Neuronal stem cell (in vitro differentiated cells): ENCODE measurements around the gene HLA-E.
"Not testable (repeated sequence)": the region's sequence is repeated elsewhere in the genome, so short reads cannot be mapped to it uniquely, and the experiment has no call there.

Experiments used
- DNase-seq: peaks from one replicate; pipeline ENCODE4 v3.0.0-alpha.2; 2013; ENCODE audit warnings: low spot score
- H2AFZ ChIP-seq: one replicate; pipeline ENCODE4 v1.6.1; 2013; ENCODE audit warnings: mild to moderate bottlenecking, low read length, inconsistent platforms
- H2AK5ac ChIP-seq: 2 replicates; pipeline ENCODE4 v1.6.1; 2013; ENCODE audit warnings: low read depth, mild to moderate bottlenecking, inconsistent platforms, low read length, moderate library complexity, mixed read lengths
- H2BK120ac ChIP-seq: 2 replicates; pipeline ENCODE4 v1.6.1; 2013; ENCODE audit warnings: low read depth, mild to moderate bottlenecking, inconsistent platforms, low read length, moderate library complexity, mixed read lengths
- H2BK12ac ChIP-seq: one replicate; pipeline ENCODE4 v1.6.1; 2013; ENCODE audit warnings: low read length, inconsistent platforms
- H2BK15ac ChIP-seq: 2 replicates; pipeline ENCODE4 v1.6.1; 2013; ENCODE audit warnings: mild to moderate bottlenecking, low read length, inconsistent platforms, mixed read lengths
- H2BK5ac ChIP-seq: one replicate; pipeline ENCODE4 v1.6.1; 2013; ENCODE audit warnings: inconsistent platforms, mild to moderate bottlenecking, low read length, moderate library complexity
- H3K14ac ChIP-seq: one replicate; pipeline ENCODE4 v1.6.1; 2013; ENCODE audit warnings: low read length, inconsistent platforms
- H3K18ac ChIP-seq: 2 replicates; pipeline ENCODE4 v1.6.1; 2013; ENCODE audit warnings: low read length, inconsistent platforms
- H3K23ac ChIP-seq: 2 replicates; pipeline ENCODE4 v1.6.1; 2013; ENCODE audit warnings: low read depth, mild to moderate bottlenecking, mixed read lengths, low read length, inconsistent platforms; ENCODE audit not compliant: poor library complexity
- H3K27ac ChIP-seq: replicated peaks from 3 replicates; pipeline ENCODE4 v1.5.1; 2013; ENCODE audit warnings: low read length, inconsistent platforms
- H3K27me3 ChIP-seq, 3 experiments: 2 replicates each; pipeline ENCODE4 v1.6.1; 2013; ENCODE audit warnings: low read length in 3 of 3, mild to moderate bottlenecking in 2 of 3, inconsistent platforms in 1 of 3, low read depth in 1 of 3, mixed read lengths in 1 of 3, moderate library complexity in 1 of 3; ENCODE audit not compliant: control insufficient read depth in 3 of 3, insufficient read depth in 3 of 3
- H3K36me3 ChIP-seq, 2 donors: replicated peaks in 1 of 2; 2 replicates each; pipeline ENCODE4 v1.6.1; 2013; ENCODE audit warnings: low read length in 2 of 2; ENCODE audit not compliant: control insufficient read depth in 2 of 2, insufficient read depth in 2 of 2
- H3K4ac ChIP-seq: 2 replicates; pipeline ENCODE4 v1.6.1; 2013; ENCODE audit warnings: inconsistent platforms, mild to moderate bottlenecking, low read length, moderate library complexity
- H3K4me1 ChIP-seq, 2 donors: 1 replicate in 1 of 2; 2 replicates in 1 of 2; pipeline ENCODE4 v1.6.1; 2013; ENCODE audit warnings: low read length in 2 of 2, low read depth in 1 of 2; ENCODE audit not compliant: control insufficient read depth in 2 of 2, insufficient read depth in 1 of 2
- H3K4me2 ChIP-seq: one replicate; pipeline ENCODE4 v1.6.1; 2013; ENCODE audit warnings: mild to moderate bottlenecking, low read length, inconsistent platforms; ENCODE audit not compliant: insufficient read depth, poor library complexity, severe bottlenecking
- H3K4me3 ChIP-seq, 2 donors: 2 replicates each; pipeline ENCODE4 v1.5.1; 2013; ENCODE audit warnings: low read length in 2 of 2, mild to moderate bottlenecking in 2 of 2, inconsistent platforms in 1 of 2, moderate library complexity in 1 of 2
- H3K79me1 ChIP-seq: one replicate; pipeline ENCODE4 v1.6.1; 2013; ENCODE audit warnings: low read depth, mild to moderate bottlenecking, inconsistent platforms, low read length, moderate library complexity
- H3K9ac ChIP-seq: one replicate; pipeline ENCODE4 v1.6.1; 2013; ENCODE audit warnings: mild to moderate bottlenecking, low read depth, low read length, inconsistent platforms; ENCODE audit not compliant: poor library complexity
- H3K9me3 ChIP-seq, 2 donors: replicated peaks in 1 of 2; 2 replicates each; pipeline versions ENCODE3 to v1.6.1; 2013; ENCODE audit warnings: low read length in 2 of 2, mild to moderate bottlenecking in 2 of 2, inconsistent platforms in 1 of 2, low read depth in 1 of 2, mixed read lengths in 1 of 2, moderate library complexity in 1 of 2; ENCODE audit not compliant: control insufficient read depth in 2 of 2, insufficient read depth in 1 of 2
- H4K8ac ChIP-seq: one replicate; pipeline ENCODE4 v1.6.1; 2013; ENCODE audit warnings: low read depth, mild to moderate bottlenecking, inconsistent platforms, low read length, moderate library complexity
- H4K91ac ChIP-seq: one replicate; pipeline ENCODE4 v1.6.1; 2013; ENCODE audit warnings: low read length, low read depth, mild to moderate bottlenecking, inconsistent platforms; ENCODE audit not compliant: poor library complexity
- WGBS, 2 donors: extraction: QIAGEN DNeasy Blood & Tissue Kit; methylation state at CpG; one replicate each; pipeline ENCODE4 v1.1.7; 2013; ENCODE audit warnings: missing lambda C conversion rate in 2 of 2, mixed read lengths in 1 of 2; ENCODE audit not compliant: insufficient read length in 2 of 2, insufficient replicate concordance in 1 of 2; ENCODE audit errors: extremely low coverage in 2 of 2; 5-methylcytosine and 5-hydroxymethylcytosine counted together

Gene HLA-E

GRCh38 chr6:30470968-30471367 lies 18.3 kb upstream of the HLA-E start:
- no peaks in the 10 kb centered on the region for H3K36me3 ChIP-seq
- no peak for DNase-seq
- no peak overlapping the region for H4K8ac ChIP-seq
- H2BK12ac ChIP-seq: no peak overlapping the region
- H3K27me3 ChIP-seq: peaks cover 6 to 39% (median 28%) of the 10 kb centered on the region in 3 experiments
- H2AK5ac ChIP-seq: no peak overlapping the region
- H3K9ac ChIP-seq: no peak overlapping the region
- no peak overlapping the region for H3K18ac ChIP-seq
- H3K4me3 ChIP-seq: no peak overlapping the region
- H3K14ac ChIP-seq: no peak overlapping the region
- no peak overlapping the region for H2BK120ac ChIP-seq
- no peak overlapping the region for H3K4me2 ChIP-seq
- H3K79me1 ChIP-seq: no peaks in the 10 kb centered on the region
- H2BK5ac ChIP-seq: no peak overlapping the region
- no CpG with 5 or more reads among the region's 1 CpG for WGBS, 2 donors
- peaks cover 0 to 3% of the 10 kb centered on the region in 2 donors for H3K4me1 ChIP-seq
- no peak overlapping the region for H4K91ac ChIP-seq
- no peak overlapping the region for H2AFZ ChIP-seq
- H2BK15ac ChIP-seq: no peak overlapping the region
- no peak overlapping the region for H3K4ac ChIP-seq
- no peak overlapping the region for H3K23ac ChIP-seq
- H3K9me3 ChIP-seq: peaks cover 0 to 5% of the 10 kb centered on the region in 2 donors
- no peak overlapping the region for H3K27ac ChIP-seq

GRCh38 chr6:30475116-30475515 lies 14.2 kb upstream of the HLA-E start:
- not testable (repeated sequence) for H4K91ac ChIP-seq, H3K14ac ChIP-seq, H3K4ac ChIP-seq, H4K8ac ChIP-seq, H3K4me3 ChIP-seq, H3K23ac ChIP-seq, H2BK5ac ChIP-seq, H3K9me3 ChIP-seq, DNase-seq, H3K79me1 ChIP-seq, H3K4me1 ChIP-seq, H2BK120ac ChIP-seq, H3K18ac ChIP-seq, H2AFZ ChIP-seq, H2BK15ac ChIP-seq, H3K4me2 ChIP-seq, H2AK5ac ChIP-seq, H3K27ac ChIP-seq, H2BK12ac ChIP-seq, H3K36me3 ChIP-seq, H3K9ac ChIP-seq
- H3K27me3 ChIP-seq: peaks cover 0 to 13% (median under 1%) of the 10 kb centered on the region in 3 experiments
- WGBS, 2 donors: no CpG with 5 or more reads among the region's 26 CpGs

- no peaks in the 10 kb centered on the region for H3K79me1 ChIP-seq
- no peak overlapping the region for H3K4me3 ChIP-seq
- H2BK120ac ChIP-seq: no peak overlapping the region
- no peak overlapping the region for H3K14ac ChIP-seq
- no peak overlapping the region for H3K23ac ChIP-seq
- H3K9ac ChIP-seq: no peak overlapping the region
- H3K4me1 ChIP-seq: no peaks in the 10 kb centered on the region
- no peaks in the 10 kb centered on the region for H3K9me3 ChIP-seq
- no peak overlapping the region for H3K4ac ChIP-seq
- WGBS, 2 donors: no CpG with 5 or more reads among the region's 18 CpGs
- no peak for DNase-seq
- H4K8ac ChIP-seq: no peak overlapping the region
- no peak overlapping the region for H4K91ac ChIP-seq
- H3K18ac ChIP-seq: no peak overlapping the region
- no peak overlapping the region for H2AK5ac ChIP-seq
- no peak overlapping the region for H2BK15ac ChIP-seq
- H3K27ac ChIP-seq: no peak overlapping the region
- H3K4me2 ChIP-seq: no peak overlapping the region
- H2BK12ac ChIP-seq: no peak overlapping the region
- H3K36me3 ChIP-seq: no peaks in the 10 kb centered on the region
- H3K27me3 ChIP-seq: peaks cover 6 to 38% (median 22%) of the 10 kb centered on the region in 3 experiments
- no peak overlapping the region for H2BK5ac ChIP-seq
- H2AFZ ChIP-seq: no peak overlapping the region
These were observed 8.7 kb upstream of the HLA-E start for GRCh38 chr6:30480536-30481156.

DNA sequence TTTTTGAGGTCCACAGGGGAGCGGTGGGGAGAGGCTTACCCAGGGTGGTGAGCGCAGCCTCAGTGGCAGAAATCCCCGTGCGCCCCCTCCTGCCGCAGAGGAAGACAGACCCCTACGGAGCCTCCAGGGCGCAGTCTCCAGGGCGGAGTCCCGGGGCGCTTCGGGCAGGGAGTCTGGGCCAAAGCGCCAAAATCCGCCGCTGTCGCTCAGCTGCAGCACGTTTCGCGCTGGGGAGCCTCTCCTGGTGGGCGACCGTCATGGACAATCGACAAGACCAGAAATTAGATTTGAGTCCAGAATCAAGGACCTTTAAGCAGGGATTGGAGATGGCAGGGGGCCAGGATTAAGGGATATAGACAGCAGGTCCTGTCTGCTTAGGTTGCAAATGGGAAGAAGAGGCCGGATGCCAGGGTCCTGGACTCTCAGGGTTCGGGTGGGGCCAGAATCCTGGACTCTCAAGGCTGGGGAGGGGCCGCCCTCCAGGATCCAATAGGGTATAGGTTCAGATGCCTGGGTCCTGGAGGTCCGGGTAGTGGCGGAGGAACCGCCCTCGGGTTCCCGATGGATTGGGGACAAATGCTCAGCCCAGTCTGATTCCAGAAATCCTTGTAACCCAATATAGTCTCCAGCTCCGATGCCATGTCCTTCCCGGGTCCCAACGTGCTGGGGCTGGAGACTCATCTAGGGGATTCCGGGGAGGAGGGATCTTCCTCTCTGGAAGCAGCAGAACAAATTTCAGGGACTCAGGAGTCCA lies 7.9 kb upstream of the HLA-E start:
- Histone ChIP-seq H3K18ac (no peak overlapping the region), H3K27me3 (peaks cover 6 to 38% (median 22%) of the 10 kb centered on the region in 3 experiments), H3K4ac (no peak overlapping the region), H3K79me1 (no peaks in the 10 kb centered on the region), H3K23ac (no peak overlapping the region), H3K4me2 (no peak overlapping the region), H3K27ac (no peak overlapping the region), H2BK12ac (no peak overlapping the region), H3K4me1 (no peaks in the 10 kb centered on the region), H2BK120ac (no peak overlapping the region), H4K8ac (no peak overlapping the region), H3K14ac (no peak overlapping the region), H2BK5ac (peak overlapping the region; percentile 35), H3K36me3 (no peaks in the 10 kb centered on the region), H2BK15ac (no peak overlapping the region), H3K9ac (no peak overlapping the region), H4K91ac (no peak overlapping the region), H3K4me3 (no peak overlapping the region), H2AK5ac (peak overlapping the region; percentile 61), H2AFZ (peak overlapping the region; percentile 78), H3K9me3 (no peaks in the 10 kb centered on the region)
- WGBS, 2 donors: no CpG with 5 or more reads among the region's 33 CpGs
- no peak for DNase-seq
